Gastroesophageal sphincter (tissue), 3 donors: ENCODE data around the gene RASSF1.

Source experiments
- CTCF ChIP-seq, 4 experiments: fragments of 200-600 bp in 2 of 4; fragments of 450-650 bp in 2 of 4; sonication (generic) in 1 of 4; IDR thresholded peaks; one replicate each; pipeline ENCODE4 v1.5.1; 2017 to 2019; ENCODE audit warnings: antibody characterized with exemption in 4 of 4, mild to moderate bottlenecking in 2 of 4, moderate library complexity in 2 of 4
- POLR2A ChIP-seq, 2 donors: fragments of 450-650 bp; IDR thresholded peaks; one replicate each; pipeline ENCODE4 v1.6.1; 2017; ENCODE audit warnings: antibody characterized with exemption in 2 of 2, mild to moderate bottlenecking in 2 of 2, moderate library complexity in 1 of 2
- POLR2AphosphoS5 ChIP-seq: sonication (generic); formaldehyde crosslinking; IDR thresholded peaks from one replicate; pipeline ENCODE4 v1.6.1; 2017; ENCODE audit warnings: antibody characterized with exemption

GRCh38 chr3:50355829-50356552, 15.4 kb upstream of the RASSF1 start:
- no peak for TF ChIP-seq CTCF (IDR thresholded peaks at IDR 0.05)
- no peak for TF ChIP-seq POLR2A (IDR thresholded peaks at IDR 0.05)
- TF ChIP-seq POLR2AphosphoS5, result no peak
